GM18870 (cell line): Measurements from ENCODE around the gene PLEKHF1.
"Not testable (repeated sequence)": the region's sequence is repeated elsewhere in the genome, so short reads cannot be mapped to it uniquely, and the experiment has no call there.

Source experiments
- ATAC-seq: cut with Tn5 transposase; IDR thresholded peaks from one replicate; pipeline ENCODE4 v1.9.1; 2021; ENCODE audit warnings: moderate library complexity; ENCODE audit not compliant: unreplicated experiment

The PLEKHF1 gene

GRCh38 chr19:29697523-29698261 lies 32.4 kb downstream of the PLEKHF1 start:
- ATAC-seq: no peak

DNA sequence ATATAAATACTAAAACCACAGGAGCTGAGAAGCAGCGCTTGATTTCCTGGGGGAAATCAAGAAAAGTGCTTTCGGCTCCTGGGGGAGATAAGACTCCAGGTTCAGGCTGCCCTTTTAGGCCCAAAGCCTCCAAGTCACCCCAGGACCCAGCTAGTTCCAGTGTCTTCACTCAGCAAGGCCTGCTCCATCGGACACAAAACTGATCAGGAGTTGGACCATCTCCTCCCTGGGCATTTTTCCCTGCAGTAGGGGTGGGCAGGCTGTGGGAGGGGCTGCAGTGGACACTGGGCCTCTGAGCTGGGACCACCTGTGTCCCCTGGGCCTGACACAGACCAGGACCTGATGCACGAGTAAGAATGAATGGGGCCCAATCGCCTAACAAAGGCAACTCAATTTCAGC lies 34.6 kb downstream of the PLEKHF1 start:
- no peak for ATAC-seq

DNA sequence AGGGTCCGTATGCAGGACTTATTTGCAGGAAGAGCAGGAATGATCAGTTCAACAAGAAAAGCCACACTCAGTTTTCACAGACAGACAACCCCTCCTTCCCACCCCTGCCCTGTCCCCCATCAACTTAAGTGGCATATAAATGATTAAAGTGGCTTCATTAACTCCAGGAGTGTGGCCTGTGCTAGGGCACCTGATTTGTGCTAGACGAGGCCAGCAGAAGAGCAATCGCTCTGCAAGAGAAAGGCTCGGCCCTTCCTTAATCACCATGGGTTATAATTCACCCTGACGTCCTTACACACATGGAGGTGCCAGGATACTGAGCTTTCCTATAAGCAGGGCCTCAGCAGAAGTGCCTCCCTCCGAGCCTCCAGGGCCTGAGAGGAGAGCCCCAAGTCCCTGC lies 35.2 kb downstream of the PLEKHF1 start:
- ATAC-seq: no peak

DNA sequence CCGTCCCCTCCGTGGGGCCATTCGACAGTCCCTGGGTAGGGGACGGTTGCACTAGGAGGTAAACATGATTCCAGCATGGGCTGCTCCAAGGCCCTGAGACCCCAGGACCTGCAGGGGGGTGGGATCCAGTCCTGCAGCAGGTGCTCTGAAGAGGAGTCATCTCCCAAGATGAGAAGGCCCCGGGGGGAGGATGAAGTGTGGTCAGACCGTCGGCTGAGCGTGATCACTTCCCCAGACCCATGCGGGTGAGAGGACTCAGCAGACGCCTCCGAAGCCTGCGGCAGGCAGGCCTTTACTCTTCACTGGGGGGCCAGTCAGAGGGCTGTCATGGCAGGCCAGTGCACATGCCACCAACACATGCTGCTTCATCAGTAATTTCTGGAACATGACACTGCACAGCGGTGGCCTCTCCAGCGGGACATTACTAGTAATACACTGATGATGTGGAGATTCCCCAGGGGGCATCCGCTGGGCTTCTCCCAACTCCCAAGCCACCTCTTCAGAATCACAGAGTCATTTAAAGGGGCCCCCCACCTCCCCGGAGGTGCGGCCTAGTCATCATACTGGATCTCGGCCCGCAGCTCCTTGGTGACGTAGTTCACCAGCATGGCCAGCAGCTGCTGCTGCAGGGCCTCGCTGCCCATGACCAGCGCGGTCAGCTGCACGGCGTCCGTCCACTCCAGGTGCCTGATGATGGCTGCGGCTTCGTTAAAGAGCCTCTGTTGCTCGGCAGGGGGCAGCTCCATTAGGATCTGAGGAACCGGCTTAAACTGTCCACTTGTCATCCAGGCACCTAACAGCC lies 37.1 kb downstream of the PLEKHF1 start:
- no peak for ATAC-seq

DNA sequence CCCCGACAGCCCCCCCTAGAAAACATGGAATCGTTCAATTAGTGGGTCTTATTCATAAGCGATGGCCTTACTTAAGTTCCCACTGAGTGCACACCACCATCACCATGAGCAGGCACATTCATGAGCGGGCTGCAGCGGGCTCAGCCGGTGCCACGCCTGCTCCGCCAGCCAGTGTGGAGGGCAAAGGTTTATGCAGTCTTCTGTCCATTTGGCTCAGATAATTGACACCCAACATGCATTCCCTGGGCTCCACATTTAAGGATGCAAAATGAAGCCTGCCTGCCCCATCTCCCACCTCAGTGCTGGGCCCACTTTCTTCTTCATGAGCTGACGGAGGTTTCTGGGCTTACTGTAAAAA lies 37.7 kb downstream of the PLEKHF1 start:
- no peak for ATAC-seq

- peak; percentile 61 for ATAC-seq
Measured at GRCh38 chr19:29704562-29705558, 39.6 kb downstream of the PLEKHF1 start.

DNA sequence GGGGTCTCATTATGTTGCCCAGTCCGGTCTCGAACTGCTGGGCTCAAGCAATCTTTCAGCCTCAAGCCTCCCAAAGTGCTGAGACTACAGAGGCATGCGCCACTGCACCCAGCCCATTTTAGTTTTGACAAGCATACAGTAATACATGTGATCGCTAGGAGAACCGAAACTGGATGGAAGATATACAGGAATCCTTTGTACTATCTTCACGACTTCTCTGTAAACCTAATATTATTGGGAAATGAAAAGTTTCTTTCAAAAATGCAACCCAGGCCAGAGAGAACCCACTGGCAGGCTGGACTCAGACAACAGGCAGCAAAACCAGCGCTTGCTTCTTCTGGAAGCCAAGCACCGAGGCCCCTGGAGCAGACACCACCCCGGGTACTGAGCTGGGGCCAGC lies 40.4 kb downstream of the PLEKHF1 start:
- ATAC-seq: no peak

DNA sequence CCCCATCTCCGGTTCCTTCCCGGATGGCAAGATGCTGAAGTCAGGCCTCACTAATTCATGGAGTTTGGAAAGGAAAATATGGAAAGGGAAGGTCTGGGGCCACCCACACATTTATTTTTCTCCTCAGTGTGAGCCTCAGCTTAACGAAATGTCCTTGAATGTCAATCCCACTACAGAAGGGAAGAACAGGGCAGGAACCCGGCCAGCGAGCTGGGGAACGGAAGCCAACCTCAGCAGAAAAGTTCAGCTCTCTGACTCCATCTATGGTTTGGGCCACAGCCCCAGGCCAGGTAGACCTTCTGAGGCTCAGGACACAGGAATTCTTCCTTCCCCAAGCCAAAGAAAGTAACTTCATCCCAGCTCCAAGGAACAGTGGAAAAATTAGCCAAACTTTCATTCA lies 41.4 kb downstream of the PLEKHF1 start:
- no peak for ATAC-seq

GRCh38 chr19:29708554-29709439 lies 43.5 kb downstream of the PLEKHF1 start:
- ATAC-seq: no peak

GRCh38 chr19:29709440-29709798 lies 44.2 kb downstream of the PLEKHF1 start:
- not testable (repeated sequence) for ATAC-seq

- ATAC-seq: no peak
Measured at GRCh38 chr19:29711584-29712132, 46.4 kb downstream of the PLEKHF1 start.

DNA sequence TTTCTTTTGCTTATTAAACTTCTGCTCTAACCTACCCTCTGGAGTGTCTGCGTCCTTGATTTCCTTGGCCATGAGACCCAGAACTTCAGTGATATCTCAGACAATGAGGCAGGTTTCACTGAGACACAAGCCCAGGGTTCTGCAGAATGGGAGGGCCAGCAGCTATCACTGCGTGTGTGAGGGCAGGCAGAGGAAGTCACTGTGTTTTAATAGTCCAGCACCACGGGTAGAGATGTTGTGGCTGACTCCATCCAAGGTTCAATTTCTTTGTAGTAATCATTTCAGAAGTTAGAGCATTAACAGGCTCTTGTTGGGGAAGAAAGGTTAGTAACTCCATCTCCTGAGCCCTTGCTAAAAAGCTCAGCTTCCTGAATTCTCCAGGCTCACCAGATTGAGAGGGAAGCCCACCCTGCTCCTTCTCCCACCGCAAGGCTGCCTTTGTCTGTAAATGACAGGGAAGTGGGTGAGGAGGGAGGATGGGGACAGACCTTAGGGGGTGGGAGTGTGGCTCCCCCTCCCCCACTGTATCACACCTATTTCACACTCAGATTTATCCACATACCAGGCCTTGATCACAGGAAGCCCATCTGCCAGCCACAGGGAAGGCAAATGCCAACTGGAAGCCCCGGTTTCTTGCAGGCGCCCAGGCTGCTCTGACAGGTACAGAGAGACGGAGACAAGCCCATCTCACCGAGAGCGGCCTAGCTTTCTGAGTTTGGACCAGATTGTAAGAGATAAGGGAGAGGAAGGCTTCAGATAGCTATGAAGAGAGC lies 47.7 kb downstream of the PLEKHF1 start:
- ATAC-seq: no peak

GRCh38 chr19:29714371-29714952 lies 49.2 kb downstream of the PLEKHF1 start:
- no peak for ATAC-seq

GRCh38 chr19:29714953-29715700 lies 49.9 kb downstream of the PLEKHF1 start, which contains the start of gene C19orf12:
C19orf12 (minus strand) TSS chr19:29715261; CDS start chr19:29708413, 6,848 bp downstream.
- no peak for ATAC-seq

- ATAC-seq: no peak
Measured at GRCh38 chr19:29715701-29716581, 50.7 kb downstream of the PLEKHF1 start.

- ATAC-seq: no peak
Measured at GRCh38 chr19:29717051-29717450, 51.8 kb downstream of the PLEKHF1 start.

DNA sequence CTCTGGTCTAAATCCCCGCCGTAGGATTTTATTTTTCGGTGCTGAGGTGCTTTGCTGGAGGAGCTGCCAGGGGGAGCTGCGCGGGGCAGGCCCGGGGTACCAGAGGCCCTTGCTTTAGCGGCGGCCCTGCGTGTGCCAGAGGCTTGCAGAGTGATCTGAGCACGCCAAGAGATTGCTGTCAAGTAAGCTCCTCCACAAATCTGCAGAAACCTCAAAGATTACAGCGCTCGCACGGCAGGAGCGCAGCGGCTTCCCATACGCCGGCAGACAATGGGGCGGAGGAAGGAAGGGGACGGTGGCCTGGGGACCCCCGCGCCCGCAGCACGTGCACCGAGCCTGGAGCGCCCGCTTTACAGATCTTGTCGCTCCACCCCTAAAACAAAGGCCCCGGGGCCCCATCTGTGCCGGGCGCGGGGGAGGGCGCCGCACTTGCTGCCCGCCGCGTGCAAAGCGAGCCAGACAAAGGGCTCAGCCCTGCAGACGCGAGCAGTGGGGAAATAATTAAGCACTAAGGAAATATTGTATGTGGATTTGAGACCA lies 58.9 kb downstream of the PLEKHF1 start:
- no peak for ATAC-seq
